ENCODE data around the gene BLACAT1. TPM values are rescaled to one million over a fixed set of nuclear protein-coding genes. Genes with fewer than 3 reads are reported as not detected.
A peak's percentile ranks its signal among the peaks of the same experiment; 100 is the strongest.

The BLACAT1 gene
- total RNA-seq, 1 donor from 2014 or later = not detected

GRCh38 chr1:205456868-205457745 is 1.3 kb upstream of the BLACAT1 start:
- DNase-seq (ENCODE audit: low read depth in 2 of 2) = no peak

GRCh38 chr1:205456383-205456867 is 580 bp upstream of the BLACAT1 start:
- DNase-seq (ENCODE audit: low read depth in 2 of 2) = no peak

GRCh38 chr1:205454903-205455335 is 926 bp downstream of the BLACAT1 start:
- DNase-seq (ENCODE audit: low read depth in 2 of 2) = no peak

GRCh38 chr1:205453466-205453865 is 2.4 kb downstream of the BLACAT1 start:
- no peak for DNase-seq (ENCODE audit: low read depth in 2 of 2)

GRCh38 chr1:205452933-205453332 is 2.9 kb downstream of the BLACAT1 start:
- no peak for DNase-seq (ENCODE audit: low read depth in 2 of 2)

GRCh38 chr1:205452364-205452763 is 3.5 kb downstream of the BLACAT1 start:
- DNase-seq (ENCODE audit: low read depth in 2 of 2) = no peak

- DNase-seq (ENCODE audit: low read depth in 2 of 2) = no peak
Measured at GRCh38 chr1:205451759-205452164, 4.1 kb downstream of the BLACAT1 start.

- no peak for DNase-seq (ENCODE audit: low read depth in 2 of 2)
Measured at GRCh38 chr1:205451202-205451601, 4.6 kb downstream of the BLACAT1 start.

GRCh38 chr1:205450448-205450847 is 5.4 kb downstream of the BLACAT1 start:
- no peak for DNase-seq (ENCODE audit: low read depth in 2 of 2)

GRCh38 chr1:205449750-205450443 is 5.9 kb downstream of the BLACAT1 start:
- DNase-seq (ENCODE audit: low read depth in 2 of 2) = no peak

GRCh38 chr1:205449254-205449749 is 6.5 kb downstream of the BLACAT1 start:
- no peak for DNase-seq (ENCODE audit: low read depth in 2 of 2)

- DNase-seq (ENCODE audit: low read depth in 2 of 2) = no peak
Measured at GRCh38 chr1:205448540-205449253, 7.1 kb downstream of the BLACAT1 start.

GRCh38 chr1:205447457-205448341 is 8.1 kb downstream of the BLACAT1 start:
- DNase-seq (ENCODE audit: low read depth in 2 of 2) = no peak

GRCh38 chr1:205446828-205447227 is 9.0 kb downstream of the BLACAT1 start:
- DNase-seq (ENCODE audit: low read depth in 2 of 2) = peak; percentile 42 to 81

- DNase-seq (ENCODE audit: low read depth in 2 of 2) = no peak
Measured at GRCh38 chr1:205445646-205445935, 10.3 kb downstream of the BLACAT1 start.

GRCh38 chr1:205444931-205445645 is 10.8 kb downstream of the BLACAT1 start:
- no peak for DNase-seq (ENCODE audit: low read depth in 2 of 2)

GRCh38 chr1:205444300-205444930 is 11.4 kb downstream of the BLACAT1 start:
- no peak for DNase-seq (ENCODE audit: low read depth in 2 of 2)

- DNase-seq (ENCODE audit: low read depth in 2 of 2) = no peak
Measured at GRCh38 chr1:205443585-205444299, 12.1 kb downstream of the BLACAT1 start.
